HepG2 (cell line): ENCODE results near the gene PPM1H. TPM values are rescaled to one million over a fixed set of nuclear protein-coding genes. Genes with fewer than 3 reads are reported as not detected.

ENCODE experiments used
- BRCA1 ChIP-seq: sonication (generic); formaldehyde crosslinking; IDR thresholded peaks from 2 replicates; pipeline ENCODE4 v1.4.0; 2020; ENCODE audit warnings: missing genetic modification reagents
- MTA1 ChIP-seq: sonication (generic); formaldehyde crosslinking; IDR thresholded peaks from 2 replicates; pipeline ENCODE4 v1.4.0; 2020; ENCODE audit warnings: missing genetic modification reagents, mild to moderate bottlenecking, borderline replicate concordance
- NR2F6 ChIP-seq, 2 experiments: IDR thresholded peaks; 2 replicates each; pipeline ENCODE4 v1.6.1; 2016; ENCODE audit warnings: antibody characterized with exemption in 1 of 2, mild to moderate bottlenecking in 1 of 2
- PAWR ChIP-seq: sonication (generic); formaldehyde crosslinking; IDR thresholded peaks from 2 replicates; pipeline ENCODE4 v1.4.0; 2020; ENCODE audit warnings: missing genetic modification reagents, mild to moderate bottlenecking, borderline replicate concordance
- PHB2 ChIP-seq: fragments of 450-650 bp; IDR thresholded peaks from 2 replicates; pipeline ENCODE4 v1.6.1; 2018; ENCODE audit not compliant: partially characterized antibody
- RAD21 ChIP-seq: fragments of 450-650 bp; formaldehyde crosslinking; IDR thresholded peaks from 2 replicates; pipeline ENCODE4 v1.5.0; 2020; ENCODE audit warnings: mild to moderate bottlenecking
- TEAD2 ChIP-seq: sonication (generic); formaldehyde crosslinking; IDR thresholded peaks from 2 replicates; pipeline ENCODE4 v1.9.0; 2021; ENCODE audit warnings: missing genetic modification reagents
- ZNF292 ChIP-seq: sonication (generic); formaldehyde crosslinking; IDR thresholded peaks from 2 replicates; pipeline ENCODE4 v1.8.1; 2022; ENCODE audit warnings: mild to moderate bottlenecking, low read depth, missing genetic modification reagents, borderline replicate concordance
- ZNF3 ChIP-seq: IDR thresholded peaks from 2 replicates; pipeline ENCODE4 v1.7.0; 2017; ENCODE audit warnings: inconsistent platforms
- polyA plus RNA-seq, 8 experiments: library from polyadenylated mRNA; depleted of rRNA in 3 of 8; stranded (reverse) in 7 of 8; unstranded in 1 of 8; fragments of >200 nt; fragmentation: Illumina TruSeq in 4 of 8; extraction: Trizol in 4 of 8; gene quantifications; 2 replicates each; pipeline versions ENCODE4 v1.2.1 to v1.2.3, GENCODE V29; 2011 to 2016; ENCODE audit warnings: low read depth in 4 of 8, missing spikeins in 1 of 8, mixed read lengths in 1 of 8; ENCODE audit not compliant: insufficient read depth in 1 of 8
- total RNA-seq, 5 experiments: library from RNA; depleted of rRNA; stranded (reverse); fragments of >200 nt; fragmentation: Illumina TruSeq; extraction: Trizol; gene quantifications; 2 replicates each; pipeline ENCODE4 v1.2.3, GENCODE V29; 2016; ENCODE audit warnings: low read depth in 1 of 5
- TF ChIP-seq, protein P1 (sequence below): IDR thresholded peaks from 2 replicates; pipeline ENCODE4 v1.6.1; 2016; ENCODE audit warnings: low read depth, missing genetic modification reagents, missing compliant biosample characterization
- TF ChIP-seq, protein P2 (sequence below): sonication (generic); formaldehyde crosslinking; IDR thresholded peaks from 2 replicates; pipeline ENCODE4 v1.4.0; 2020; ENCODE audit warnings: missing genetic modification reagents
- TF ChIP-seq, protein P3 (sequence below): sonication (generic); formaldehyde crosslinking; IDR thresholded peaks from 2 replicates; pipeline ENCODE4 v1.5.1; 2020; ENCODE audit warnings: mild to moderate bottlenecking, missing genetic modification reagents, borderline replicate concordance
- TF ChIP-seq, protein P4 (sequence below): sonication (generic); formaldehyde crosslinking; IDR thresholded peaks from 2 replicates; pipeline ENCODE4 v1.8.1; 2023; ENCODE audit warnings: missing genetic modification reagents, inconsistent platforms, borderline replicate concordance

Gene PPM1H
- total and polyA plus RNA-seq, 2 of the 13 experiments (the other 11 are each of a cell fraction or from before 2014, with no cell fraction given): 29.1 to 38.1 TPM

DNA sequence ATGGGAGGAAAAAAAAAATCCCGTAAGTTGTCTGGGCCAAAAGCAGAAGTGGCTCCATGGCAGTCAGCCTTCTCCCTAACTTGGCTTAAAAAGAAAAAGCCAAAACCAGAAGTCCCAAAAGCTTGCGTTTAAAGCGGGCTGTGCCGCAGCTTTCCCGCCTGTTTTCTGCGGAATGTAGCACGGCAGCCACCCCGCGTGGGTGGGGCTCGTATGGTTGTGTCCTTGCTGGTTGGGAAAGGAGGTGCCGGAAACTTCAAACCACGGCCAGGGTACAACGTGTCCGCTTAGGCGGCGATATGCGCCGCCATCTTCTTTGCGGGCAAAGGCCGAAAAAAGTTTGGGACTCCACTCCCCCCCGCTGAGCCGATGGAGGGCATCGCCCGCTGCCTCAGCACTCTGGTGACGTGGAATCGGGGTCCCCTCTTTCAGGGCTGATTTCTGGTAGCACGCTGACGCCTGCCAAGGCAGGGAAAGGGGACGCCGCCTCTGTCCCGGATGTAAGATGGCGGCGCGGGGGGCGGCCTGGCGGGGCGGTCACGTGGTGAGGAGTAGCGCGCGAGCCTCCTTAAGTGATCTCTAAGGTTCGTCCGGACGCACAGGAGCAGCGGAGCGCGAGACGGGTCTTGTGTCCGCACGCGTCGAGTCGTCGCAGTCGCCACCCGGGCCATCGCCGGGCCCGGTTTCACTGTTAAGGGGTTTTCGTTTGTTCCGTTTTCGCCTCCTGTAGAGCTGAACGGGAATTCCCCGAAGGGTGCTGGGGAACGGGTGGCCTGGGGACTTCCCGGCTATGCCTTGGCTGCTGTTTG, 332.5 kb downstream of the PPM1H start (continued):
- TF ChIP-seq, protein P1, sequence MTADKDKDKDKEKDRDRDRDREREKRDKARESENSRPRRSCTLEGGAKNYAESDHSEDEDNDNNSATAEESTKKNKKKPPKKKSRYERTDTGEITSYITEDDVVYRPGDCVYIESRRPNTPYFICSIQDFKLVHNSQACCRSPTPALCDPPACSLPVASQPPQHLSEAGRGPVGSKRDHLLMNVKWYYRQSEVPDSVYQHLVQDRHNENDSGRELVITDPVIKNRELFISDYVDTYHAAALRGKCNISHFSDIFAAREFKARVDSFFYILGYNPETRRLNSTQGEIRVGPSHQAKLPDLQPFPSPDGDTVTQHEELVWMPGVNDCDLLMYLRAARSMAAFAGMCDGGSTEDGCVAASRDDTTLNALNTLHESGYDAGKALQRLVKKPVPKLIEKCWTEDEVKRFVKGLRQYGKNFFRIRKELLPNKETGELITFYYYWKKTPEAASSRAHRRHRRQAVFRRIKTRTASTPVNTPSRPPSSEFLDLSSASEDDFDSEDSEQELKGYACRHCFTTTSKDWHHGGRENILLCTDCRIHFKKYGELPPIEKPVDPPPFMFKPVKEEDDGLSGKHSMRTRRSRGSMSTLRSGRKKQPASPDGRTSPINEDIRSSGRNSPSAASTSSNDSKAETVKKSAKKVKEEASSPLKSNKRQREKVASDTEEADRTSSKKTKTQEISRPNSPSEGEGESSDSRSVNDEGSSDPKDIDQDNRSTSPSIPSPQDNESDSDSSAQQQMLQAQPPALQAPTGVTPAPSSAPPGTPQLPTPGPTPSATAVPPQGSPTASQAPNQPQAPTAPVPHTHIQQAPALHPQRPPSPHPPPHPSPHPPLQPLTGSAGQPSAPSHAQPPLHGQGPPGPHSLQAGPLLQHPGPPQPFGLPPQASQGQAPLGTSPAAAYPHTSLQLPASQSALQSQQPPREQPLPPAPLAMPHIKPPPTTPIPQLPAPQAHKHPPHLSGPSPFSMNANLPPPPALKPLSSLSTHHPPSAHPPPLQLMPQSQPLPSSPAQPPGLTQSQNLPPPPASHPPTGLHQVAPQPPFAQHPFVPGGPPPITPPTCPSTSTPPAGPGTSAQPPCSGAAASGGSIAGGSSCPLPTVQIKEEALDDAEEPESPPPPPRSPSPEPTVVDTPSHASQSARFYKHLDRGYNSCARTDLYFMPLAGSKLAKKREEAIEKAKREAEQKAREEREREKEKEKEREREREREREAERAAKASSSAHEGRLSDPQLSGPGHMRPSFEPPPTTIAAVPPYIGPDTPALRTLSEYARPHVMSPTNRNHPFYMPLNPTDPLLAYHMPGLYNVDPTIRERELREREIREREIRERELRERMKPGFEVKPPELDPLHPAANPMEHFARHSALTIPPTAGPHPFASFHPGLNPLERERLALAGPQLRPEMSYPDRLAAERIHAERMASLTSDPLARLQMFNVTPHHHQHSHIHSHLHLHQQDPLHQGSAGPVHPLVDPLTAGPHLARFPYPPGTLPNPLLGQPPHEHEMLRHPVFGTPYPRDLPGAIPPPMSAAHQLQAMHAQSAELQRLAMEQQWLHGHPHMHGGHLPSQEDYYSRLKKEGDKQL (CRISPR knock-in tag): no peak
- TF ChIP-seq MTA1 (peak; percentile 56; the same call in 1 of the 2 replicates), BRCA1 (CRISPR knock-in tag) (no peak; the same call in 1 of the 2 replicates), RAD21 (CRISPR knock-in tag) (no peak), TEAD2 (CRISPR knock-in tag) (peak; percentile 43; the same call in 1 of the 2 replicates), PAWR (CRISPR knock-in tag) (no peak), ZNF292 (CRISPR knock-in tag) (peak; percentile 45; the same call in 1 of the 2 replicates), PHB2 (no peak), ZNF3 (peak; percentile 20; the same call in 1 of the 2 replicates), NR2F6 (IDR thresholded peaks at IDR 0.05) (no peak), NR2F6 (CRISPR knock-in tag; IDR thresholded peaks at IDR 0.05) (0 out of 2 replicates have a peak, but pooled peaks have one; percentile 15)
- TF ChIP-seq, protein P2, sequence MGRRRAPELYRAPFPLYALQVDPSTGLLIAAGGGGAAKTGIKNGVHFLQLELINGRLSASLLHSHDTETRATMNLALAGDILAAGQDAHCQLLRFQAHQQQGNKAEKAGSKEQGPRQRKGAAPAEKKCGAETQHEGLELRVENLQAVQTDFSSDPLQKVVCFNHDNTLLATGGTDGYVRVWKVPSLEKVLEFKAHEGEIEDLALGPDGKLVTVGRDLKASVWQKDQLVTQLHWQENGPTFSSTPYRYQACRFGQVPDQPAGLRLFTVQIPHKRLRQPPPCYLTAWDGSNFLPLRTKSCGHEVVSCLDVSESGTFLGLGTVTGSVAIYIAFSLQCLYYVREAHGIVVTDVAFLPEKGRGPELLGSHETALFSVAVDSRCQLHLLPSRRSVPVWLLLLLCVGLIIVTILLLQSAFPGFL (CRISPR knock-in tag): 0 out of 2 replicates have a peak, but pooled peaks have one; percentile 51
- TF ChIP-seq, protein P3, sequence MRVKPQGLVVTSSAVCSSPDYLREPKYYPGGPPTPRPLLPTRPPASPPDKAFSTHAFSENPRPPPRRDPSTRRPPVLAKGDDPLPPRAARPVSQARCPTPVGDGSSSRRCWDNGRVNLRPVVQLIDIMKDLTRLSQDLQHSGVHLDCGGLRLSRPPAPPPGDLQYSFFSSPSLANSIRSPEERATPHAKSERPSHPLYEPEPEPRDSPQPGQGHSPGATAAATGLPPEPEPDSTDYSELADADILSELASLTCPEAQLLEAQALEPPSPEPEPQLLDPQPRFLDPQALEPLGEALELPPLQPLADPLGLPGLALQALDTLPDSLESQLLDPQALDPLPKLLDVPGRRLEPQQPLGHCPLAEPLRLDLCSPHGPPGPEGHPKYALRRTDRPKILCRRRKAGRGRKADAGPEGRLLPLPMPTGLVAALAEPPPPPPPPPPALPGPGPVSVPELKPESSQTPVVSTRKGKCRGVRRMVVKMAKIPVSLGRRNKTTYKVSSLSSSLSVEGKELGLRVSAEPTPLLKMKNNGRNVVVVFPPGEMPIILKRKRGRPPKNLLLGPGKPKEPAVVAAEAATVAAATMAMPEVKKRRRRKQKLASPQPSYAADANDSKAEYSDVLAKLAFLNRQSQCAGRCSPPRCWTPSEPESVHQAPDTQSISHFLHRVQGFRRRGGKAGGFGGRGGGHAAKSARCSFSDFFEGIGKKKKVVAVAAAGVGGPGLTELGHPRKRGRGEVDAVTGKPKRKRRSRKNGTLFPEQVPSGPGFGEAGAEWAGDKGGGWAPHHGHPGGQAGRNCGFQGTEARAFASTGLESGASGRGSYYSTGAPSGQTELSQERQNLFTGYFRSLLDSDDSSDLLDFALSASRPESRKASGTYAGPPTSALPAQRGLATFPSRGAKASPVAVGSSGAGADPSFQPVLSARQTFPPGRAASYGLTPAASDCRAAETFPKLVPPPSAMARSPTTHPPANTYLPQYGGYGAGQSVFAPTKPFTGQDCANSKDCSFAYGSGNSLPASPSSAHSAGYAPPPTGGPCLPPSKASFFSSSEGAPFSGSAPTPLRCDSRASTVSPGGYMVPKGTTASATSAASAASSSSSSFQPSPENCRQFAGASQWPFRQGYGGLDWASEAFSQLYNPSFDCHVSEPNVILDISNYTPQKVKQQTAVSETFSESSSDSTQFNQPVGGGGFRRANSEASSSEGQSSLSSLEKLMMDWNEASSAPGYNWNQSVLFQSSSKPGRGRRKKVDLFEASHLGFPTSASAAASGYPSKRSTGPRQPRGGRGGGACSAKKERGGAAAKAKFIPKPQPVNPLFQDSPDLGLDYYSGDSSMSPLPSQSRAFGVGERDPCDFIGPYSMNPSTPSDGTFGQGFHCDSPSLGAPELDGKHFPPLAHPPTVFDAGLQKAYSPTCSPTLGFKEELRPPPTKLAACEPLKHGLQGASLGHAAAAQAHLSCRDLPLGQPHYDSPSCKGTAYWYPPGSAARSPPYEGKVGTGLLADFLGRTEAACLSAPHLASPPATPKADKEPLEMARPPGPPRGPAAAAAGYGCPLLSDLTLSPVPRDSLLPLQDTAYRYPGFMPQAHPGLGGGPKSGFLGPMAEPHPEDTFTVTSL: no peak; the same call in 1 of the 2 replicates
- TF ChIP-seq, protein P4, sequence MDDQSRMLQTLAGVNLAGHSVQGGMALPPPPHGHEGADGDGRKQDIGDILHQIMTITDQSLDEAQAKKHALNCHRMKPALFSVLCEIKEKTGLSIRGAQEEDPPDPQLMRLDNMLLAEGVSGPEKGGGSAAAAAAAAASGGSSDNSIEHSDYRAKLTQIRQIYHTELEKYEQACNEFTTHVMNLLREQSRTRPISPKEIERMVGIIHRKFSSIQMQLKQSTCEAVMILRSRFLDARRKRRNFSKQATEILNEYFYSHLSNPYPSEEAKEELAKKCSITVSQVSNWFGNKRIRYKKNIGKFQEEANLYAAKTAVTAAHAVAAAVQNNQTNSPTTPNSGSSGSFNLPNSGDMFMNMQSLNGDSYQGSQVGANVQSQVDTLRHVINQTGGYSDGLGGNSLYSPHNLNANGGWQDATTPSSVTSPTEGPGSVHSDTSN (CRISPR knock-in tag): peak; percentile 72; the same call in 1 of the 2 replicates
